Type B pancreatic cell (in vitro differentiated cells): Measurements from ENCODE around the gene YARS1. TPM values are rescaled to one million over a fixed set of nuclear protein-coding genes. Genes with fewer than 3 reads are reported as not detected.

Experiments
- DNase-seq: peaks from one replicate; pipeline ENCODE4 v3.0.0; 2021; ENCODE audit warnings: mixed read lengths; ENCODE audit not compliant: unreplicated experiment; ENCODE audit errors: extremely low spot score
- H3K27ac Mint-ChIP-seq: 2 replicates; pipeline ENCODE4 v1.8.0; 2021; ENCODE audit warnings: mild to moderate bottlenecking, mixed read lengths
- H3K27me3 Mint-ChIP-seq: 2 replicates; pipeline ENCODE4 v1.8.0; 2021; ENCODE audit warnings: mixed read lengths
- H3K36me3 Mint-ChIP-seq: 2 replicates; pipeline ENCODE4 v1.8.0; 2021; ENCODE audit warnings: mixed read lengths
- H3K4me1 Mint-ChIP-seq: one replicate; pipeline ENCODE4 v1.8.0; 2021; ENCODE audit warnings: mixed read lengths; ENCODE audit not compliant: unreplicated experiment
- H3K4me3 Mint-ChIP-seq: 2 replicates; pipeline ENCODE4 v1.8.0; 2021; ENCODE audit warnings: mild to moderate bottlenecking, mixed read lengths
- H3K9me3 Mint-ChIP-seq: 2 replicates; pipeline ENCODE4 v1.8.0; 2021; ENCODE audit warnings: mixed read lengths
- CTCF ChIP-seq: fragments of 200-600 bp; sonication (generic); conservative IDR thresholded peaks from 2 replicates; pipeline ENCODE4 v1.5.0; 2021; ENCODE audit warnings: antibody characterized with exemption, mild to moderate bottlenecking
- total RNA-seq: library from RNA; stranded (reverse); gene quantifications from 2 replicates; pipeline ENCODE4 v1.2.1, GENCODE V29; 2021; ENCODE audit warnings: low replicate concordance

The YARS1 gene
- total RNA-seq, 1 donor from 2014 or later, result 83.7 TPM

- no peaks in the 10 kb centered on the region for H3K27me3 Mint-ChIP-seq
- peaks cover 22% of the 10 kb centered on the region for H3K4me1 Mint-ChIP-seq
- peak; percentile 96 for TF ChIP-seq CTCF
- H3K36me3 Mint-ChIP-seq, result peaks cover 27% of the 10 kb centered on the region
- H3K27ac Mint-ChIP-seq, result peak overlapping the region; percentile 88
- no peaks in the 10 kb centered on the region for H3K9me3 Mint-ChIP-seq
- peak; percentile 85 for DNase-seq
- H3K4me3 Mint-ChIP-seq, result peak overlapping the region; percentile 65
Measured at GRCh38 chr1:32773018-32773763, 44.0 kb downstream of the YARS1 start.

- Mint-ChIP-seq H3K4me1 (peaks cover 24% of the 10 kb centered on the region), H3K4me3 (peak overlapping the region; percentile 65), H3K9me3 (no peaks in the 10 kb centered on the region), H3K36me3 (peaks cover 20% of the 10 kb centered on the region), H3K27me3 (no peaks in the 10 kb centered on the region), H3K27ac (peak overlapping the region; percentile 88)
- no peak for TF ChIP-seq CTCF
- DNase-seq, result no peak
Measured at GRCh38 chr1:32772281-32773017, 44.7 kb downstream of the YARS1 start.

- peaks cover 31% of the 10 kb centered on the region for H3K4me1 Mint-ChIP-seq
- H3K27me3 Mint-ChIP-seq, result no peaks in the 10 kb centered on the region
- H3K36me3 Mint-ChIP-seq, result peaks cover 24% of the 10 kb centered on the region
- no peak for TF ChIP-seq CTCF
- H3K27ac Mint-ChIP-seq, result no peak overlapping the region
- H3K9me3 Mint-ChIP-seq, result no peaks in the 10 kb centered on the region
- DNase-seq, result no peak
- H3K4me3 Mint-ChIP-seq, result no peak overlapping the region
Measured at GRCh38 chr1:32771561-32772280, 45.4 kb downstream of the YARS1 start.

- DNase-seq, result no peak
- peaks cover 21% of the 10 kb centered on the region for H3K36me3 Mint-ChIP-seq
- no peak overlapping the region for H3K27ac Mint-ChIP-seq
- peaks cover 38% of the 10 kb centered on the region for H3K4me1 Mint-ChIP-seq
- no peak for TF ChIP-seq CTCF
- no peaks in the 10 kb centered on the region for H3K9me3 Mint-ChIP-seq
- H3K27me3 Mint-ChIP-seq, result no peaks in the 10 kb centered on the region
- H3K4me3 Mint-ChIP-seq, result no peak overlapping the region
Measured at GRCh38 chr1:32770741-32771548, 46.2 kb downstream of the YARS1 start.

- H3K9me3 Mint-ChIP-seq, result no peaks in the 10 kb centered on the region
- DNase-seq, result no peak
- H3K27ac Mint-ChIP-seq, result no peak overlapping the region
- H3K4me1 Mint-ChIP-seq, result peaks cover 38% of the 10 kb centered on the region
- H3K27me3 Mint-ChIP-seq, result no peaks in the 10 kb centered on the region
- H3K36me3 Mint-ChIP-seq, result peaks cover 18% of the 10 kb centered on the region
- no peak for TF ChIP-seq CTCF
- no peak overlapping the region for H3K4me3 Mint-ChIP-seq
Measured at GRCh38 chr1:32770221-32770731, 46.9 kb downstream of the YARS1 start.
